Effector CD4-positive, alpha-beta T cell (primary cell): ENCODE results near the gene ITGA7.

ENCODE experiments used
- DNase-seq: peaks from one replicate; pipeline ENCODE4 v3.0.0-alpha.2; 2020
- total RNA-seq: gene quantifications from one replicate; lab custom pipeline; 2026; lab: John Stamatoyannopoulos, UW

The ITGA7 gene
- total RNA-seq: 0.94 reads per million

GRCh38 chr12:55707841-55708694, at the start of gene ITGA7:
Gene ITGA7, minus strand, starts transcription at chr12:55707904. Its CDS starts 222 bp downstream, at chr12:55707682.
- DNase-seq: peak; percentile 48

GRCh38 chr12:55755246-55755645, 47.5 kb upstream of the ITGA7 start:
- no peak for DNase-seq

GRCh38 chr12:55748230-55748993, 40.7 kb upstream of the ITGA7 start:
- no peak for DNase-seq

GRCh38 chr12:55746913-55747231, 39.2 kb upstream of the ITGA7 start:
- no peak for DNase-seq

- DNase-seq: no peak
Observed at GRCh38 chr12:55746174-55746912, 38.6 kb upstream of the ITGA7 start.

- no peak for DNase-seq
Observed at GRCh38 chr12:55745361-55746173, 37.9 kb upstream of the ITGA7 start.

- DNase-seq: no peak
Observed at GRCh38 chr12:55744340-55745030, 36.8 kb upstream of the ITGA7 start.

GRCh38 chr12:55743406-55744339, 36.0 kb upstream of the ITGA7 start:
- peak; percentile 37 for DNase-seq

GRCh38 chr12:55742719-55743405, 35.2 kb upstream of the ITGA7 start, which contains the start of gene GDF11:
Gene GDF11, plus strand, starts transcription at chr12:55743122. Its CDS starts 195 bp downstream, at chr12:55743317.
- peak; percentile 74 for DNase-seq

GRCh38 chr12:55741931-55742680, 34.4 kb upstream of the ITGA7 start:
- no peak for DNase-seq

GRCh38 chr12:55739025-55739378, 31.3 kb upstream of the ITGA7 start:
- DNase-seq: no peak

- DNase-seq: peak; percentile 82
Observed at GRCh38 chr12:55738123-55739024, 30.7 kb upstream of the ITGA7 start.

- no peak for DNase-seq
Observed at GRCh38 chr12:55737581-55738122, 29.9 kb upstream of the ITGA7 start.

GRCh38 chr12:55736780-55737580, 29.3 kb upstream of the ITGA7 start:
- DNase-seq: no peak

GRCh38 chr12:55736076-55736475, 28.4 kb upstream of the ITGA7 start:
- DNase-seq: no peak

- DNase-seq: no peak
Observed at GRCh38 chr12:55734595-55734994, 26.9 kb upstream of the ITGA7 start.

GRCh38 chr12:55733858-55734257, 26.2 kb upstream of the ITGA7 start:
- DNase-seq: no peak
